Prostate gland (tissue), 2 donors: Measurements from ENCODE around the gene BTNL9.

Source experiments
- POLR2A ChIP-seq: fragments of 450-650 bp; IDR thresholded peaks from one replicate; pipeline ENCODE4 v1.6.1; 2016; ENCODE audit warnings: antibody characterized with exemption, mild to moderate bottlenecking
- POLR2AphosphoS5 ChIP-seq: sonication (generic); formaldehyde crosslinking; IDR thresholded peaks from one replicate; pipeline ENCODE4 v1.6.1; 2017; ENCODE audit warnings: antibody characterized with exemption
- TF ChIP-seq, protein P1 (sequence below), 4 experiments: fragments of 200-600 bp in 2 of 4; fragments of 450-650 bp in 2 of 4; sonication (generic) in 2 of 4; IDR thresholded peaks; 1 replicate in 3 of 4; 2 replicates in 1 of 4; pipeline ENCODE4 v1.5.1; 2016 to 2019; ENCODE audit warnings: antibody characterized with exemption in 4 of 4, mild to moderate bottlenecking in 2 of 4, moderate library complexity in 2 of 4

DNA sequence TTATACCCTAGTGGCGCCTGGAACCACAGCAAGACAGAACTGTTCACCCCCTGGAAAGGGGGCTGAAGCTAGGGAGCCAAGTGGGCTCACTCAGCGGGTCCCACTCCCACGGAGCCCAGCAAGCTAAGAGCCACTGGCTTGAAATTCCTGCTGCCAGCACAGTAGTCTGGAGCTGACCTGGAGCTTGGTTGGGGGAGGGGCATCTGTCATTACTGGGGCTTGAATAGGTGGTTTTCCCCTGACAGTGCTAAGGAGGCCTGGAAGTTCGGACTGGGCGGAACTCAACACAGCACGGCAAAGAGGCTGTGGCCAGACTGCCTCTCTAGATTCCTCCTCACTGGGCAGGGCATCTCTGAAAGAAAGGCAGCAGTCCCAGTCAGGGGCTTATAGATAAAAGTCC, 31.9 kb upstream of the BTNL9 start:
- TF ChIP-seq POLR2A (no peak), POLR2AphosphoS5 (no peak)
- TF ChIP-seq, protein P1, sequence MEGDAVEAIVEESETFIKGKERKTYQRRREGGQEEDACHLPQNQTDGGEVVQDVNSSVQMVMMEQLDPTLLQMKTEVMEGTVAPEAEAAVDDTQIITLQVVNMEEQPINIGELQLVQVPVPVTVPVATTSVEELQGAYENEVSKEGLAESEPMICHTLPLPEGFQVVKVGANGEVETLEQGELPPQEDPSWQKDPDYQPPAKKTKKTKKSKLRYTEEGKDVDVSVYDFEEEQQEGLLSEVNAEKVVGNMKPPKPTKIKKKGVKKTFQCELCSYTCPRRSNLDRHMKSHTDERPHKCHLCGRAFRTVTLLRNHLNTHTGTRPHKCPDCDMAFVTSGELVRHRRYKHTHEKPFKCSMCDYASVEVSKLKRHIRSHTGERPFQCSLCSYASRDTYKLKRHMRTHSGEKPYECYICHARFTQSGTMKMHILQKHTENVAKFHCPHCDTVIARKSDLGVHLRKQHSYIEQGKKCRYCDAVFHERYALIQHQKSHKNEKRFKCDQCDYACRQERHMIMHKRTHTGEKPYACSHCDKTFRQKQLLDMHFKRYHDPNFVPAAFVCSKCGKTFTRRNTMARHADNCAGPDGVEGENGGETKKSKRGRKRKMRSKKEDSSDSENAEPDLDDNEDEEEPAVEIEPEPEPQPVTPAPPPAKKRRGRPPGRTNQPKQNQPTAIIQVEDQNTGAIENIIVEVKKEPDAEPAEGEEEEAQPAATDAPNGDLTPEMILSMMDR (IDR thresholded peaks at IDR 0.05), result no peak
